Measurements from ENCODE around the gene EFCAB7.

EFCAB7 gene

GRCh38 chr1:63607322-63607721 lies 84.0 kb downstream of the EFCAB7 start:
- DNase-seq (ENCODE audit: low read depth) = no peak

- DNase-seq (ENCODE audit: low read depth) = no peak
Measured at GRCh38 chr1:63611231-63611630, 87.9 kb downstream of the EFCAB7 start.

GRCh38 chr1:63612564-63612963 lies 89.2 kb downstream of the EFCAB7 start:
- DNase-seq (ENCODE audit: low read depth) = no peak

GRCh38 chr1:63612971-63613370 lies 89.6 kb downstream of the EFCAB7 start:
- DNase-seq (ENCODE audit: low read depth) = no peak

GRCh38 chr1:63615768-63616420 lies 92.6 kb downstream of the EFCAB7 start:
- DNase-seq (ENCODE audit: low read depth) = no peak

DNA sequence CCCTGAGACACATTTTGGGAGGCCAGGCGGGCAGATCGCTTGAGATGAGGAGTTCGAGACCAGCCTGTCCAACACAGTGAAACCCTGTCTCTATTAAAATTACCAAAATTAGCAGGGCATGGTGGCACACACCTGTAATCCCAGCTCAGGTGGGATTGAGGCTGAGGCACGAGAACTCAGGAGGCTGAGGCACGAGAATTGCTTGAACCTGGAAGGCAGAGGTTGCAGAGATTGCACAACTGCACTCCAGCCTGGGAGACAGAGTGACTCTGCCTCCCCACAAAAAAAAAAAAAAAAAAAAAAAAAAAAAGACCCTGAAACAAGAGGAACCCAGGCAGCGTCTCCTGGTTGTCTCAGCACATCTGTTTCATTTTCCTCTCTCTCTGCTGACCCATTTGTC lies 94.1 kb downstream of the EFCAB7 start:
- DNase-seq (ENCODE audit: low read depth) = no peak

DNA sequence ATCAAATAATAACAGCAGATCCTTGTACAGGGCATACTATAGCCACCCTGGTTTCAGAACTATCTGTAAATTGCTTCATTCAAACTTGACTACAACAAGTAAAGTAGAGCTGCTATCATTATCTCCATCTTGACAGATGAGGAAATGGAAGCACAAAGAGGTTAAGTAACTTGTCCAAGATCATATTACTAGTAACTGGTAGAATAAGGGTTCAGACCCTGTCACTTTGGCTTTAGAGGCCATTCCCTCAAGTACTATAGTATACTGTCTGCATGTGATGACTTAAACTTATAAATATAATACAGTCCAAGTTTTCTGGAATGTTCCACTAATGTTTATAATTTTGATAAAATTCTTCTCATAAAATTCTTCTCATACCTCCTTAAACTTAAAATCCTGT lies 94.7 kb downstream of the EFCAB7 start:
- DNase-seq (ENCODE audit: low read depth) = no peak

DNA sequence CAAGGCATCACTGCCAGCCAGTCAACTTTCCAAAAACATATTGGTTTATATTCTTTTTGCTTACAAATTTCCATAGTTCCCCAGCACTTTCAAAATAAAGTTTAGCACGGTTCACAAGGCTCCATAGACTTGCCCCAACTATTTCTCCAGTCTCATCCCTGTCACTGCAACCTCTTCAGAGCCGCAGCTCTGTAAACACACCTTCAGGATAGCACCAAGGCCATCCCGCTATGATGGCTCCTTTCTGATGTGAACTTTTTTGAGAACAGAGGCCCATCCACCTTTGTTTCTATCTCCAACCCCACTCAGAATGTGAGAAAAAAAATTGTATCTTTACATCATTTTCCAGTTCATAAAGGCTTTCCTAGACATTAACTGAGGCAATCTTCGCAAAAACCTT lies 96.2 kb downstream of the EFCAB7 start:
- DNase-seq (ENCODE audit: low read depth) = no peak

GRCh38 chr1:63620671-63621070 lies 97.3 kb downstream of the EFCAB7 start:
- DNase-seq (ENCODE audit: low read depth) = no peak

- no peak for DNase-seq (ENCODE audit: low read depth)
Measured at GRCh38 chr1:63621075-63621474, 97.8 kb downstream of the EFCAB7 start.

- peak; percentile 47 for DNase-seq (ENCODE audit: low read depth)
Measured at GRCh38 chr1:63621698-63622097, 98.4 kb downstream of the EFCAB7 start.
